ENCODE results near the gene AQP3. TPM values are rescaled to one million over a fixed set of nuclear protein-coding genes. Genes with fewer than 3 reads are reported as not detected.

AQP3 gene
- total and polyA plus RNA-seq, 9 of the 15 experiments (the other 6 are each of a cell fraction or from before 2014, with no cell fraction given), result 4.2 to 31.5 (median 17.6) TPM

- Histone ChIP-seq H3K4me3 (no peak overlapping the region), H3K27ac (ENCODE audit: extremely low read depth, low read depth, low read length) (no peak overlapping the region), H3K9ac (ENCODE audit: insufficient read depth in 1 of 2, low read depth in 2 of 2, low read length in 2 of 2) (no peak overlapping the region), H3K27me3 (ENCODE audit: control insufficient read depth in 2 of 2, insufficient read depth in 2 of 2, low read length in 2 of 2) (no peaks in the 10 kb centered on the region), H3K79me2 (ENCODE audit: control insufficient read depth, insufficient read depth, low read length) (no peaks in the 10 kb centered on the region), H3K36me3 (ENCODE audit: control insufficient read depth, insufficient read depth, low read length) (peaks cover 99% of the 10 kb centered on the region), H2AFZ (ENCODE audit: low read depth, low read length) (no peak overlapping the region), H3K4me2 (ENCODE audit: insufficient read depth, low read length) (no peak overlapping the region), H4K20me1 (replicated peaks; ENCODE audit: control insufficient read depth, insufficient read depth, low read length) (no peaks in the 10 kb centered on the region), H3K9me1 (ENCODE audit: control insufficient read depth, insufficient read depth, low read length) (no peaks in the 10 kb centered on the region), H3K4me1 (replicated peaks in 1 of 2; ENCODE audit: control insufficient read depth in 2 of 2, insufficient read depth in 2 of 2, low read length in 2 of 2) (peaks cover 0 to 3% of the 10 kb centered on the region in 2 experiments; a peak in 2 of 5 replicates), H3K9me3 (replicated peaks; ENCODE audit: control insufficient read depth, insufficient read depth, low read depth, low read length) (no peaks in the 10 kb centered on the region)
- no TSS peak for BruUV-seq (replicated peaks)
- CTCF ChIA-PET (ENCODE audit: low intra/inter-chr PET ratio), result no interaction called here
- no peak for FAIRE-seq
- TF ChIP-seq BRD9 (IDR thresholded peaks at IDR 0.05; ENCODE audit: low read depth, partially characterized antibody) (no peak), IRF2 (CRISPR knock-in tag; IDR thresholded peaks at IDR 0.05) (no peak), CBX2 (IDR thresholded peaks at IDR 0.05; ENCODE audit: insufficient read depth, low read length, poor library complexity, severe bottlenecking) (no peak), NFE2 (IDR thresholded peaks at IDR 0.05; ENCODE audit: low read depth) (no peak), EP400 (IDR thresholded peaks at IDR 0.05) (no peak), ZFP36 (IDR thresholded peaks at IDR 0.05; ENCODE audit: low read depth, low read length, partially characterized antibody) (no peak)
- WGBS (ENCODE audit: insufficient coverage, low coverage, missing lambda C conversion rate), result no CpG with 5 or more reads among the region's 9 CpGs
- intact Hi-C loops (cut with micrococcal nuclease), result no loop called here
- ATAC-seq, result no peak
- no peak for DNase-seq (ENCODE audit: extremely low read depth in 1 of 4, low spot score in 3 of 4)
- in situ Hi-C loops (cut with MboI), result loop anchor here (10.0 kb wide), 1 partner anchor 60 kb away; the partner anchor contains the start of gene AQP7
- POLR2A ChIA-PET, result interaction anchor here (0.5 kb wide), 1 partner anchor 21 kb away, joined by 3 read pairs; no protein-coding TSS in a partner anchor
Measured at GRCh38 chr9:33465096-33465495, 17.7 kb upstream of the AQP3 start.

Measured in K562 (cell line).